Cardiac fibroblast (primary cell): ENCODE data around the gene EPHB1.
"Not testable (repeated sequence)": the region's sequence is repeated elsewhere in the genome, so short reads cannot be mapped to it uniquely, and the experiment has no call there.

Experiments
- DNase-seq, 2 donors: peaks; one replicate each; pipeline versions ENCODE4 v3.0.0 to v3.0.0-alpha.2; 2010; ENCODE audit warnings: low read depth in 2 of 2
- H3K4me3 ChIP-seq, 2 donors: replicated peaks in 1 of 2; 1 replicate in 1 of 2; 2 replicates in 1 of 2; pipeline ENCODE4 v1.5.1; 2011; ENCODE audit warnings: low read depth in 2 of 2, low read length in 2 of 2, mild to moderate bottlenecking in 2 of 2, moderate library complexity in 1 of 2
- CTCF ChIP-seq: IDR thresholded peaks from one replicate; pipeline ENCODE4 v1.5.1; 2011; ENCODE audit warnings: low read depth, mild to moderate bottlenecking, low read length, inconsistent platforms

EPHB1 gene

GRCh38 chr3:135232226-135232625 lies 437.2 kb downstream of the EPHB1 start:
- DNase-seq = no peak
- TF ChIP-seq CTCF = no peak
- H3K4me3 ChIP-seq = no peak overlapping the region

GRCh38 chr3:135233476-135233875 lies 438.4 kb downstream of the EPHB1 start:
- not testable (repeated sequence) for H3K4me3 ChIP-seq

GRCh38 chr3:135235541-135235940 lies 440.5 kb downstream of the EPHB1 start:
- no peak overlapping the region for H3K4me3 ChIP-seq
- TF ChIP-seq CTCF = no peak
- no peak for DNase-seq

More at GRCh38 chr3:135233476-135233875, 438.4 kb downstream of the EPHB1 start:
- DNase-seq = not testable (repeated sequence)

GRCh38 chr3:135237371-135238143 lies 442.5 kb downstream of the EPHB1 start:
- no peak overlapping the region for H3K4me3 ChIP-seq
- no peak for DNase-seq
- no peak for TF ChIP-seq CTCF

GRCh38 chr3:135238236-135238830 lies 443.3 kb downstream of the EPHB1 start:
- no peak for DNase-seq
- H3K4me3 ChIP-seq = no peak overlapping the region
- no peak for TF ChIP-seq CTCF

GRCh38 chr3:135238871-135239614 lies 444.0 kb downstream of the EPHB1 start:
- no peak for DNase-seq
- no peak for TF ChIP-seq CTCF
- H3K4me3 ChIP-seq = no peak overlapping the region

GRCh38 chr3:135239615-135239884 lies 444.5 kb downstream of the EPHB1 start:
- no peak overlapping the region for H3K4me3 ChIP-seq
- no peak for DNase-seq
- TF ChIP-seq CTCF = no peak
